B cell (primary cell): ENCODE results near the gene CPS1.

Experiments used
- CTCF ChIP-seq: fragments of 200-600 bp; IDR thresholded peaks from one replicate; pipeline ENCODE4 v1.8.0; 2022; ENCODE audit warnings: antibody characterized with exemption, mild to moderate bottlenecking
- EZH2 ChIP-seq: IDR thresholded peaks from 2 replicates; pipeline ENCODE4 v1.6.1; 2012; ENCODE audit warnings: borderline replicate concordance, low read depth, mild to moderate bottlenecking, moderate library complexity, low read length; ENCODE audit not compliant: insufficient read depth, poor library complexity, severe bottlenecking

- TF ChIP-seq EZH2: no peak
- no peak for TF ChIP-seq CTCF
These were observed 35.3 kb downstream of the CPS1 start for GRCh38 chr2:210591663-210592062.
